Upper lobe of left lung (tissue), 6 donors: ENCODE results near the gene CALN1. TPM values are rescaled to one million over a fixed set of nuclear protein-coding genes. Genes with fewer than 3 reads are reported as not detected.

Source experiments
- ATAC-seq, 2 donors: fragments of 200-7000 bp; cut with Tn5 transposase; one replicate each; pipeline ENCODE4 v1.9.1; 2022; ENCODE audit warnings: mild to moderate bottlenecking in 2 of 2, moderate library complexity in 2 of 2; ENCODE audit not compliant: low FRiP score in 2 of 2
- DNase-seq, 2 donors: peaks; one replicate each; pipeline ENCODE4 v3.0.0-alpha.2; 2019 to 2020
- H3K27ac ChIP-seq, 4 donors: fragments of 200-600 bp; sonication (generic); one replicate each; pipeline ENCODE4 v1.5.1; 2016 to 2019
- H3K27me3 ChIP-seq, 4 donors: fragments of 200-600 bp; sonication (generic); one replicate each; pipeline ENCODE4 v1.5.1; 2017 to 2019
- H3K36me3 ChIP-seq, 4 donors: fragments of 200-600 bp; sonication (generic); one replicate each; pipeline ENCODE4 v1.5.1; 2016 to 2019
- H3K4me1 ChIP-seq, 4 donors: fragments of 200-600 bp; sonication (generic); one replicate each; pipeline ENCODE4 v1.5.1; 2018 to 2019
- H3K4me3 ChIP-seq, 4 donors: fragments of 200-600 bp; sonication (generic); one replicate each; pipeline ENCODE4 v1.5.1; 2017 to 2019; ENCODE audit warnings: mild to moderate bottlenecking in 2 of 4, moderate library complexity in 1 of 4
- H3K9me3 ChIP-seq, 4 donors: fragments of 200-600 bp; sonication (generic); one replicate each; pipeline ENCODE4 v1.5.1; 2018 to 2019
- CTCF ChIP-seq, 6 experiments: fragments of 450-650 bp in 4 of 6; fragments of 200-600 bp in 2 of 6; sonication (generic) in 2 of 6; IDR thresholded peaks; one replicate each; pipeline ENCODE4 v1.5.1; 2016 to 2019; ENCODE audit warnings: antibody characterized with exemption in 6 of 6
- EP300 ChIP-seq, 4 donors: sonication (generic); formaldehyde crosslinking; IDR thresholded peaks; one replicate each; pipeline ENCODE4 v1.5.1; 2017; ENCODE audit warnings: antibody characterized with exemption in 4 of 4, control low read depth in 2 of 4
- POLR2A ChIP-seq, 4 donors: fragments of 450-650 bp; IDR thresholded peaks; one replicate each; pipeline ENCODE4 v1.5.1; 2016 to 2017; ENCODE audit warnings: antibody characterized with exemption in 4 of 4, mild to moderate bottlenecking in 2 of 4
- POLR2AphosphoS5 ChIP-seq, 2 donors: sonication (generic); formaldehyde crosslinking; IDR thresholded peaks; one replicate each; pipeline ENCODE4 v1.5.1; 2017; ENCODE audit warnings: antibody characterized with exemption in 2 of 2
- WGBS, 2 donors: methylation state at CpG; one replicate each; pipeline ENCODE4 v1.1.5; 2017 to 2018; 5-methylcytosine and 5-hydroxymethylcytosine counted together
- total RNA-seq, 6 donors: library from RNA; depleted of rRNA in 4 of 6; stranded (reverse); fragments of >200 nt in 4 of 6; gene quantifications; one replicate each; pipeline versions ENCODE4 v1.1.0 to v1.2.1, GENCODE V29; 2016 to 2021
- donor health status: DM: no; HTN: no; CAD: no; lungs with moderate emphysema.
- donor health status: DM: no; HTN: yes; CAD: no; lungs with severe emphysema.

CALN1 gene
- total RNA-seq, 6 donors from 2014 or later, result 0.24 to 0.46 TPM; not detected in 4

GRCh38 chr7:71817916-71818315 is 594.2 kb downstream of the CALN1 start:
- ATAC-seq, result no peak
- TF ChIP-seq EP300 (IDR thresholded peaks at IDR 0.05), result no peak
- TF ChIP-seq CTCF (IDR thresholded peaks at IDR 0.05), result no peak
- no peak for TF ChIP-seq POLR2AphosphoS5 (IDR thresholded peaks at IDR 0.05)
- no peak for TF ChIP-seq POLR2A (IDR thresholded peaks at IDR 0.05)
- 40 to 91% methylated on average over 1 of the region's 1 CpG for WGBS, 2 donors
- Histone ChIP-seq H3K4me3 (no peak overlapping the region), H3K36me3 (no peaks in the 10 kb centered on the region), H3K4me1 (no peaks in the 10 kb centered on the region), H3K9me3 (no peaks in the 10 kb centered on the region), H3K27ac (no peak overlapping the region), H3K27me3 (no peaks in the 10 kb centered on the region)
- no peak for DNase-seq

- no peak overlapping the region for H3K27ac ChIP-seq
- ATAC-seq (no peak), DNase-seq (no peak)
- no peaks in the 10 kb centered on the region for H3K27me3 ChIP-seq
- no peaks in the 10 kb centered on the region for H3K36me3 ChIP-seq
- peaks cover 0 to 17% (median 8%) of the 10 kb centered on the region in 4 donors for H3K9me3 ChIP-seq
- WGBS, 2 donors, result 43 to 48% methylated on average over 1 of the region's 1 CpG
- H3K4me1 ChIP-seq, result no peaks in the 10 kb centered on the region
- no peak overlapping the region for H3K4me3 ChIP-seq
- TF ChIP-seq POLR2AphosphoS5 (IDR thresholded peaks at IDR 0.05) (no peak), EP300 (IDR thresholded peaks at IDR 0.05) (no peak), CTCF (IDR thresholded peaks at IDR 0.05) (no peak), POLR2A (IDR thresholded peaks at IDR 0.05) (no peak)
Measured at GRCh38 chr7:71808115-71808514, 604.0 kb downstream of the CALN1 start.

- no peak for ATAC-seq
- Histone ChIP-seq H3K36me3 (no peaks in the 10 kb centered on the region), H3K27me3 (no peaks in the 10 kb centered on the region), H3K27ac (no peak overlapping the region), H3K9me3 (peaks cover 0 to 17% (median 8%) of the 10 kb centered on the region in 4 donors), H3K4me1 (no peaks in the 10 kb centered on the region), H3K4me3 (no peak overlapping the region)
- 74 to 79% methylated on average over 3 of the region's 3 CpGs for WGBS, 2 donors
- TF ChIP-seq POLR2AphosphoS5 (IDR thresholded peaks at IDR 0.05), result no peak
- no peak for TF ChIP-seq CTCF (IDR thresholded peaks at IDR 0.05)
- no peak for TF ChIP-seq EP300 (IDR thresholded peaks at IDR 0.05)
- TF ChIP-seq POLR2A (IDR thresholded peaks at IDR 0.05), result no peak
- no peak for DNase-seq
Measured at GRCh38 chr7:71804256-71804655, 607.9 kb downstream of the CALN1 start.

GRCh38 chr7:71801976-71802375 is 610.2 kb downstream of the CALN1 start:
- ATAC-seq (no peak), DNase-seq (no peak)
- no peak overlapping the region for H3K27ac ChIP-seq

More at GRCh38 chr7:71801976-71802375, 610.2 kb downstream of the CALN1 start:
- H3K4me3 ChIP-seq, result no peak overlapping the region
- 63 to 75% methylated on average over 4 of the region's 4 CpGs for WGBS, 2 donors
- TF ChIP-seq POLR2A (IDR thresholded peaks at IDR 0.05) (no peak), CTCF (IDR thresholded peaks at IDR 0.05) (no peak), EP300 (IDR thresholded peaks at IDR 0.05) (no peak), POLR2AphosphoS5 (IDR thresholded peaks at IDR 0.05) (no peak)
- H3K36me3 ChIP-seq, result no peaks in the 10 kb centered on the region
- H3K27me3 ChIP-seq, result no peaks in the 10 kb centered on the region
- peaks cover 0 to 13% (median 5%) of the 10 kb centered on the region in 4 donors for H3K9me3 ChIP-seq
- no peaks in the 10 kb centered on the region for H3K4me1 ChIP-seq
